ENCODE data around the gene GRAMD2B.
"Not testable (repeated sequence)": the region's sequence is repeated elsewhere in the genome, so short reads cannot be mapped to it uniquely, and the experiment has no call there.

GRCh38 chr5:126396721-126397120, 26.5 kb upstream of the GRAMD2B start:
- not testable (repeated sequence) for TF ChIP-seq CTCF (IDR thresholded peaks at IDR 0.05; ENCODE audit: low read length); EZH2 (IDR thresholded peaks at IDR 0.05; ENCODE audit: borderline replicate concordance, low read length)
